Spleen (tissue), 7 donors: ENCODE measurements around the gene HDDC2.

ENCODE experiments used
- CTCF ChIP-seq, 11 experiments: fragments of 200-600 bp in 7 of 11; fragments of 450-650 bp in 4 of 11; sonication (generic) in 4 of 11; IDR thresholded peaks in 8 of 11; conservative IDR thresholded peaks in 3 of 11; 1 replicate in 7 of 11; 2 replicates in 4 of 11; pipeline versions ENCODE4 v1.4.0 to v1.8.0; 2016 to 2021; ENCODE audit warnings: antibody characterized with exemption in 11 of 11, inconsistent platforms in 4 of 11, mild to moderate bottlenecking in 1 of 11
- POLR2A ChIP-seq, 3 donors: fragments of 450-650 bp; IDR thresholded peaks; one replicate each; pipeline ENCODE4 v1.5.1; 2017; ENCODE audit warnings: antibody characterized with exemption in 3 of 3, mild to moderate bottlenecking in 1 of 3
- POLR2AphosphoS5 ChIP-seq, 3 donors: sonication (generic); formaldehyde crosslinking; IDR thresholded peaks; one replicate each; pipeline ENCODE4 v1.5.1; 2017; ENCODE audit warnings: antibody characterized with exemption in 3 of 3
- donor health status: DM: no; HTN: no; CAD: no; lungs with moderate emphysema.
- donor health status: DM: no; HTN: no; CAD: no.
- donor health status: DM: no; HTN: no; CAD: no.

GRCh38 chr6:125273965-125274364 is 27.8 kb downstream of the HDDC2 start:
- no peak for TF ChIP-seq POLR2AphosphoS5 (IDR thresholded peaks at IDR 0.05)
- no peak for TF ChIP-seq CTCF (IDR thresholded peaks at IDR 0.05 in 8 of 11, conservative IDR thresholded peaks at IDR 0.05 in 3 of 11)
- TF ChIP-seq POLR2A (IDR thresholded peaks at IDR 0.05) = no peak
